ENCODE data around the gene ZNF470. TPM values are rescaled to one million over a fixed set of nuclear protein-coding genes. Genes with fewer than 3 reads are reported as not detected.

Gene ZNF470
- total and polyA plus RNA-seq, 2 donors (not counting 1 experiment from before 2014, with no cell fraction given), result 1.9 to 6.9 TPM

GRCh38 chr19:56566904-56567273, 379 bp upstream of the ZNF470 start:
- Histone ChIP-seq H3K79me2 (ENCODE audit: control insufficient read depth, insufficient read depth, low read length) (peaks cover 10% of the 10 kb centered on the region), H2AFZ (ENCODE audit: insufficient read depth, low read depth, low read length, poor library complexity, severe bottlenecking) (peak overlapping the region; percentile 99), H3K9ac (ENCODE audit: low read length) (peak overlapping the region; percentile 97), H3K36me3 (replicated peaks in 1 of 2; ENCODE audit: control extremely low read depth in 1 of 2, control insufficient read depth in 1 of 2, extremely low read depth in 1 of 2, insufficient read depth in 2 of 2, low read length in 1 of 2) (peaks cover 3 to 12% of the 10 kb centered on the region in 2 experiments), H3K4me3 (ENCODE audit: control extremely low read depth in 1 of 5, extremely low read depth in 1 of 5, insufficient read depth in 1 of 5, low read depth in 2 of 5, low read length in 4 of 5) (peak overlapping the region; percentile 68 to 97 (median 91)), H3K27ac (ENCODE audit: low read length in 2 of 2) (peak overlapping the region; percentile 50 to 68), H3K4me1 (ENCODE audit: control insufficient read depth in 2 of 2, insufficient read depth in 2 of 2, low read length in 2 of 2) (peaks cover 9 to 12% of the 10 kb centered on the region in 2 donors), H4K20me1 (ENCODE audit: control insufficient read depth, insufficient read depth, low read length, poor library complexity, severe bottlenecking) (no peaks in the 10 kb centered on the region), H3K27me3 (replicated peaks in 1 of 4; ENCODE audit: control extremely low read depth in 1 of 4, control insufficient read depth in 3 of 4, insufficient read depth in 4 of 4, low read length in 3 of 4) (no peaks in the 10 kb centered on the region), H3K9me3 (ENCODE audit: control extremely low read depth in 1 of 3, control insufficient read depth in 2 of 3, insufficient read depth in 1 of 3, low read length in 2 of 3) (peaks cover 4 to 73% (median 57%) of the 10 kb centered on the region in 3 donors), H3K4me2 (replicated peaks; ENCODE audit: low read depth, low read length, poor library complexity, severe bottlenecking) (peak overlapping the region; percentile 86)
- TF ChIP-seq EZH2 (IDR thresholded peaks at IDR 0.05; ENCODE audit: borderline replicate concordance, insufficient read depth, low read depth, low read length, poor library complexity, severe bottlenecking) (no peak), CTCF (IDR thresholded peaks at IDR 0.05) (no peak)
- Mint-ChIP-seq H3K9me3 (ENCODE audit: insufficient read depth) (peaks cover 29% of the 10 kb centered on the region), H3K4me3 (peak overlapping the region; percentile 100), H3K4me1 (peaks cover 17% of the 10 kb centered on the region), H3K27me3 (no peaks in the 10 kb centered on the region), H3K27ac (peak overlapping the region; percentile 98)
- ChIA-PET CTCF (no interaction called here), POLR2A (no interaction called here)
- DNase-seq, result no peak
- 4% methylated on average over 23 of the region's 23 CpGs for WGBS (ENCODE audit: insufficient coverage)
- intact Hi-C loops (cut with micrococcal nuclease), result loop anchor here (1.0 kb wide), 5 partner anchors 28 to 163 kb away; partner anchors contain the start of genes ZFP28, ZNF583, ZNF71 and ZNF835
- ATAC-seq (ENCODE audit: low read depth), result peak; percentile 28

- Mint-ChIP-seq H3K4me1 (peaks cover 7% of the 10 kb centered on the region), H3K27me3 (no peaks in the 10 kb centered on the region), H3K9me3 (ENCODE audit: insufficient read depth) (peaks cover 23% of the 10 kb centered on the region), H3K27ac (no peak overlapping the region), H3K4me3 (no peak overlapping the region)
- Histone ChIP-seq H3K4me2 (replicated peaks; ENCODE audit: low read depth, low read length, poor library complexity, severe bottlenecking) (no peak overlapping the region), H3K9ac (ENCODE audit: low read length) (no peak overlapping the region), H3K4me1 (ENCODE audit: control insufficient read depth in 2 of 2, insufficient read depth in 2 of 2, low read length in 2 of 2) (peaks cover 6 to 7% of the 10 kb centered on the region in 2 donors), H3K4me3 (ENCODE audit: control extremely low read depth in 1 of 5, extremely low read depth in 1 of 5, insufficient read depth in 1 of 5, low read depth in 2 of 5, low read length in 4 of 5) (no peak overlapping the region), H2AFZ (ENCODE audit: insufficient read depth, low read depth, low read length, poor library complexity, severe bottlenecking) (no peak overlapping the region), H3K79me2 (ENCODE audit: control insufficient read depth, insufficient read depth, low read length) (peaks cover 4% of the 10 kb centered on the region), H3K9me3 (ENCODE audit: control extremely low read depth in 1 of 3, control insufficient read depth in 2 of 3, insufficient read depth in 1 of 3, low read length in 2 of 3) (peaks cover 16 to 84% (median 32%) of the 10 kb centered on the region in 3 donors), H3K27me3 (replicated peaks in 1 of 4; ENCODE audit: control extremely low read depth in 1 of 4, control insufficient read depth in 3 of 4, insufficient read depth in 4 of 4, low read length in 3 of 4) (no peaks in the 10 kb centered on the region), H3K36me3 (replicated peaks in 1 of 2; ENCODE audit: control extremely low read depth in 1 of 2, control insufficient read depth in 1 of 2, extremely low read depth in 1 of 2, insufficient read depth in 2 of 2, low read length in 1 of 2) (peaks cover 10 to 30% of the 10 kb centered on the region in 2 experiments), H4K20me1 (ENCODE audit: control insufficient read depth, insufficient read depth, low read length, poor library complexity, severe bottlenecking) (no peaks in the 10 kb centered on the region), H3K27ac (ENCODE audit: low read length in 2 of 2) (no peak overlapping the region)
- ChIA-PET CTCF (no interaction called here), POLR2A (interaction anchor here (0.7 kb wide), 1 partner anchor 12 kb away, joined by 5 read pairs; no protein-coding TSS in a partner anchor)
- DNase-seq (no peak), ATAC-seq (ENCODE audit: low read depth) (no peak)
- WGBS (ENCODE audit: insufficient coverage), result no CpG with 5 or more reads among the region's 2 CpGs
- TF ChIP-seq EZH2 (IDR thresholded peaks at IDR 0.05; ENCODE audit: borderline replicate concordance, insufficient read depth, low read depth, low read length, poor library complexity, severe bottlenecking), result no peak
- TF ChIP-seq CTCF (IDR thresholded peaks at IDR 0.05), result no peak
- intact Hi-C loops (cut with micrococcal nuclease), result no loop called here
These were observed 5.3 kb downstream of the ZNF470 start for GRCh38 chr19:56572589-56572988.
